Measurements from ENCODE around the gene SYCE3.

DNA sequence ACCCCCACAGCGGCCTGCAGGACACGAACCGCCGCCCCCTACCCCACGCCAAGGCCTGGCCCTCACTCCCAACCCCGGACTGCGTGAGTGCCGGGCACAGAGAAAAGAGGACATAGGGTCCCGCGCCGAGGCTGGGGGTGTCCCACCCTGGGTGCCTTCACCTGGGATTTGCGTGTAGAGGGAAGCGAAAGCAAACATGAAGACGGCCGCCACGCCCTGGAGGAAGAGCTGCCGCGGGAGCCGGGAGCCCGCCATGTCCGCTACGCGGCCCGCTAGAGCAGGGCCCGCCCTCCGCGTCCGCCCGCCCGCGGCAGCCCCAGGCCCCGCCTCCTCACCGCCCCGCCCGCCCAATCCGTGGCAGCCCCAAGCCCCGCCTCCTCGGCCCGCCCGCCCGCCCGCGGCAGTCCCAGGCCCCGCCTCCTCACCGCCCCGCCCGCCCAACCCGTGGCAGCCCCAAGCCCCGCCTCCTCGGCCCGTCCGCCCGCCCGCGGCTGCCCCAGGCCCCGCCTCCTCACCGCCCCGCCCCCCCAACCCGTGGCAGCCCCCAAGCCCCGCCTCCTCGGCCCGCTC lies 55.2 kb downstream of the SYCE3 start, which contains the start of gene LMF2:
- TF ChIP-seq, protein P1, sequence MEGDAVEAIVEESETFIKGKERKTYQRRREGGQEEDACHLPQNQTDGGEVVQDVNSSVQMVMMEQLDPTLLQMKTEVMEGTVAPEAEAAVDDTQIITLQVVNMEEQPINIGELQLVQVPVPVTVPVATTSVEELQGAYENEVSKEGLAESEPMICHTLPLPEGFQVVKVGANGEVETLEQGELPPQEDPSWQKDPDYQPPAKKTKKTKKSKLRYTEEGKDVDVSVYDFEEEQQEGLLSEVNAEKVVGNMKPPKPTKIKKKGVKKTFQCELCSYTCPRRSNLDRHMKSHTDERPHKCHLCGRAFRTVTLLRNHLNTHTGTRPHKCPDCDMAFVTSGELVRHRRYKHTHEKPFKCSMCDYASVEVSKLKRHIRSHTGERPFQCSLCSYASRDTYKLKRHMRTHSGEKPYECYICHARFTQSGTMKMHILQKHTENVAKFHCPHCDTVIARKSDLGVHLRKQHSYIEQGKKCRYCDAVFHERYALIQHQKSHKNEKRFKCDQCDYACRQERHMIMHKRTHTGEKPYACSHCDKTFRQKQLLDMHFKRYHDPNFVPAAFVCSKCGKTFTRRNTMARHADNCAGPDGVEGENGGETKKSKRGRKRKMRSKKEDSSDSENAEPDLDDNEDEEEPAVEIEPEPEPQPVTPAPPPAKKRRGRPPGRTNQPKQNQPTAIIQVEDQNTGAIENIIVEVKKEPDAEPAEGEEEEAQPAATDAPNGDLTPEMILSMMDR (IDR thresholded peaks at IDR 0.05), result no peak
- TF ChIP-seq POLR2A (IDR thresholded peaks at IDR 0.05), result peak; percentile 28 to 30
